HUDEP-2 (cell line): ENCODE data around the gene CAPZB.

Experiments used
- DNase-seq, 76 experiments: peaks; one replicate each; lab custom pipeline; 2025; ENCODE audit not compliant: unreplicated experiment in 76 of 76; lab: John Stamatoyannopoulos, UW

The CAPZB gene

DNA sequence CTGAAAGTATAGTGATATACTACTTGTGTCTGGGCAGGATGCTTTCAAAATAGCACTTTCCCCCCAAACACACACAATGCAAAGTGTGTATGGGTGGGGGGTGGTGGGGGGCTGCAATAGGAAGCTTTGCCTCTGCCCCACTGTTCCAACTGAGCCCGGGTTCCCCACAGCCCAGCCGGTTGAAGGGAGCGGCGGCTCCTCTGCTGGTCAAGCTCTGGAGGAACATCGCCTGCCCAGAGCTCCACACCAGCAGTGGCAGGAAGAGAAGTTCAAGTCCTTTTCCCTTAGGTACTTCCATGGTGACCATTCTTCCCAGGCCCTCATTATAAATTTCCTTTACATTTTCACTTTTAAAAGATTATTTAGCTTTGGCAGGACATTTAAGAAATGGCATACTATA, 74.9 kb downstream of the CAPZB start:
- no peak for DNase-seq

DNA sequence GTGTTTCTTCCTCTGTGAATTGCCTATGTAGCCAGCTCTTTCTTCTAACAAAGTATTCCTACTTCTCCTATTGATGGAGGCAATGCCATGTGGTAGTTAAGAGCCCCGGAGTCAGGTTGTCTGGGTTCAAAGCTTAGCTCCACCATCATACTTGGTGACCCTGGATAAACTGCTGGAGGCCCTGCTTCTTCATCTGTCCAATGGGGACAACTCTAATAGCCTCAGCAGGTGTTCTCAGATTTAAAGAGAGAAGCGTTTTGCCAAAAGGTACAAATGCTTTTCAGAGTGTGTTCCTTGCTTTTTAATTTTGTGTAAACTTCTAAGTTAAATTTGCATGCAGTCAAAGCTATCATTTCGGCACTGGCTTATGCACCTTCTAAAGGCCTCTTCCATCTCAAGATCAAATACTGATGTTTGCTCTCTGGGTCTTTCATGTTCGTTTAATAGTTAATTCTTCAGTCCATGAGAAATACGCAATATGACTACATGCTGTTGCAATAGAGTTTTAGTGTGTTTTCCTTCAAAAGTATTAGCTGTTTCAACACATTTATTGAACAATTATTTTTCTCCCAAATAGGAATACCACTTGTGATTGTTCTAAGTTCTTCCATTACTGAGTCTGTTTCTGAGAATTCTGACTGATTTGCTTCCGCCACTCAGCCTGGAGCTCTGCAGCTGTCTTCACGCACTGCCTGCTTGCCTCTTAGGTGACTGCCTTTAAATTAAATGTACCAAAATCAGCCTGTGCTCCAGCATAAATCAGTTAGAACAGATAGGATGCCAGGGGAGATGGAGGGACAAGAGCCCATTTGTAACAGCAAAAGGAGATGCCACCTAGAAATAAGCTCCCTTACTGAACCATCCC, 75.6 kb downstream of the CAPZB start:
- no peak for DNase-seq

DNA sequence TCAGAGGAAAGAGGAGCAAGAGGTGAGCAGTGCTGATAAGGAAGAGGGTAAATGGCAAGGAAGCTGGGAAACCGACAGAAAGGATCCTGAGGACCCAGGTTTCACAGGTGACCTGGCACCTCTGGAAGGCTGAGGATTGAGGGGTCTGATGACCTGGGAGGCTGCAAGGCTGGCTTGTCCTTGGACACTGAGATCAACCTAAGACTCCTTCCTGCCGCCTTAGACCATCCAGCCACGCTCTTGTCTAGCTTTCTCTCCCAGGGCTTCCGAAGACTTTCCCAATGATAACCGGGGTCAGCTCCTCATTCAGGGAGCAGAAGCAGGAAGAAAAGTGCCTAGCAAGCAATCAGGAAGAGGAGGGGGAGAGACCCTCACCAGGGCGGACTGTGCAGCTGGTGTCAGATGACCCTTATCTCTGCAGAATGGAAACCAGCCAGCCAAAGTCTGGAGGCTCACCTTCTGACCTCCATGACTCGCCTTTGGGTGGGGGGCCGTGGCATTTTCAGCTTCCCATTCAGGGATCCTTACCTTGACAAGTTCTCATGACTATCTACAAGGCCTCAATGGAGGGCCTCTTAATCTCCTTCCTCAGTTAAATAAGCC, 77.7 kb downstream of the CAPZB start:
- DNase-seq, result no peak

DNA sequence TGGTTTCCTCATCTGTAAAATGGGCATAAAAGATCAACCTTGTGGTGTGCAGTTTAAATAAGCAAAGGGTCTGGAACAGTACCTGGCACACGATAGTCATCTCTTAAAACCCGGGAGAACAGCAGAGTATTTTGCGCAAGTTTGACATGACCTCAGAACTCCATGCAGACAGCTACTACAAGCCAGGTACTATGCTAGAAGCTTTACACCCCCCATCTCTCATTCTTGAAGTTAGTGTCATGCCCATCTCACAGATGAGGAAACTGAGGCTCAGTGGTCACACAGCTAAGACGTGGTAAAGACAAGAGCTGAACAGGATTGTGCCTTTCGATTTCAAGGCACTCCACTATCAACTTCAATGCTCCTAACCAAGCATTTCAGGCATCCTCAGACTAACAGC, 78.7 kb downstream of the CAPZB start:
- no peak for DNase-seq

DNA sequence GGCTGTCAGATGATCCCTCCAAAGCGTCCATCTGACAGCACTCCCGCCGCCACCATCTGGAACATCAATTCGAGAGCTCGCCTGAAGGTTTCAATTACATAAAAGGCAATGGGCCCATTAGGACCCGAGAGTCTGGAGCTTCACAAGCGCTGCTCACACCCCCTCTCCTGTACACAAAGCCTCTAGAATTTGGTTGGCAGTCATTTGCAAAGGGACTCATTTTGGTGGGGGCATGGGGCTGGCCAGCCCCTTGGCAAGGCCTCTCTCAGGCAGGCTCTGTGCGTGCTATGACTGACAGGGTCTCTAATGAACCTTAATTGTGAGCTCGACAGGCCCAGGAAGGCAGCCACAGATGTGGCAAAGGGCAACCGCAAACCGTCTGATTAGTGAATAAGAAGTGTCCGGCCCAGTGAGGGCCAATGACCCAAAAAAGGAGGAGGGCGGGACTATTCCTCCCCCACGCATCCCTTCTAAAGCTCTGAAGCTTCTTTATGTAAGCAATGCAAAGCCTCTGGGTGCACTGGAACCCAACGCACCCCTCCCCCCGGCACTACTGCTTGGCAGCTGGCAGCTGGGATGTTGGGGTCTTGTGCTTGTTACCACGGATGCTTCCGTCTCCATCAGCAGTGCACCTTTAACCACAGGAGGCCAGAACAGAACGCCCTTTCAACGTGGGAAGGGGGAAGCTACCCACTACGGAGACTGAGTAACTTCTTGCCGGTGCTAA, 79.4 kb downstream of the CAPZB start:
- DNase-seq, result no peak

DNA sequence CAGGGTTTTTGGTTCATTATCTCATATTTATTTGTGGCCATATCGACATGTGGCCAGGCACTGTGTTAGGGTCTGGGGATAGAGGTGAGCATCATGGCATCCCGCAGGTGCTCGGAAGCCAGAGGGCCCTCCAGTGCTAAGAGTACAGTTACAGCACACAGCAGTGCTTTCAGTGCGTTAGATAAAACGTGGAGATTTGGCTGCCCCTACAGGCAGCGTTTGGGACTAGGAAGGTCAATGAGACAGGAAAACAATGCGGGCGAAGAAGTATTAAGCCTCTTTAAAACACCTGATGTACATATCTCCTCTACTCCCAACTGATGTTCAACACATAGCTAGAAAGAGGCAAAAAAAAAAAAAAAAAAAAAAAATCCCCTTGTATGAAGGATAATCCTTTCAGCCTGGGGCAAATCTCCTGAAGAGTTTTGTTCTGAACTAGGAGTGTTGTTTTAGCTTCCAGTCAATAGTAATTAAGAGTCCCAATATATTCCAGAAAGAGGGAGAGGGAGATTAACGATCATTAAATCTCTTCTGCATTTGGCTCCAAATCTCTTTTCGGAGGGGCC, 80.1 kb downstream of the CAPZB start:
- DNase-seq, result no peak

DNA sequence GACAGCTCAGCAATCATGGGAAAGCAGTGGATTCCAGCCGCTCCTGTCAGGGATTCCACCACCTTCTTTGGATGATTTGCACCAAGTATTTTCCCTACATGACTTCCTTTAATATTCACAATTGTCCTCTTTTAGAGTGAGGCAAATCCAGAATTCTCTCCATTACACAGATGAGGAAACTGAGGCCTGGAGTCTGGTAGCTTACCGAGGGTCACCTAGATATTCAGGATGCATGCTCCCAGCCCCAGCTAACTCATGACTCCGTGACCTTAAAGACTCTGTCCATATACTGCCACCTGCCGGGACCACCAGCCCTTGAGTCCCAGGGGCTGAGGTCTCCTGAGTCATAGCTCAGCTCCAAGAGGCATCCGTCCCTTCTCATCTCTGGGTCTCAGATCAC, 80.6 kb downstream of the CAPZB start:
- no peak for DNase-seq

DNA sequence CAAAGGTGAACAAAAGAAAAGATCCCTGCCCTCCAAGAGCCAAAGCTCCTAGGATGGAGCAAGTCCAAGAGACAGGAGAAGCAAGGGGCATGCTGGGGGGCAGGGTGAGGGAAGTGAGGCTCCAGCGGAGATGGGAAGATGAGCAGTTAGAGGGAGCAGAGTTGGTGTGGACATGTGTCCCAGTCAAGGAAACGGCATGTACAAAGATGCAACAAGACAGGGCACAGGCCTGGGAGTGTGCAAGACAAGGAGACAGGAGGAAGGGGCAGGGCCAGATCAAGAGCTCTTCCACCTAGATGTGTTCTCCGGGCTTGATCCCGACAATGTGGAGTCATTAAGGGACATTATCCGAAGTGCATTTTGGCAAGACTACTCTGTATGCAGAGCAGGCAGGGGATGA, 82.1 kb downstream of the CAPZB start:
- DNase-seq, result no peak

DNA sequence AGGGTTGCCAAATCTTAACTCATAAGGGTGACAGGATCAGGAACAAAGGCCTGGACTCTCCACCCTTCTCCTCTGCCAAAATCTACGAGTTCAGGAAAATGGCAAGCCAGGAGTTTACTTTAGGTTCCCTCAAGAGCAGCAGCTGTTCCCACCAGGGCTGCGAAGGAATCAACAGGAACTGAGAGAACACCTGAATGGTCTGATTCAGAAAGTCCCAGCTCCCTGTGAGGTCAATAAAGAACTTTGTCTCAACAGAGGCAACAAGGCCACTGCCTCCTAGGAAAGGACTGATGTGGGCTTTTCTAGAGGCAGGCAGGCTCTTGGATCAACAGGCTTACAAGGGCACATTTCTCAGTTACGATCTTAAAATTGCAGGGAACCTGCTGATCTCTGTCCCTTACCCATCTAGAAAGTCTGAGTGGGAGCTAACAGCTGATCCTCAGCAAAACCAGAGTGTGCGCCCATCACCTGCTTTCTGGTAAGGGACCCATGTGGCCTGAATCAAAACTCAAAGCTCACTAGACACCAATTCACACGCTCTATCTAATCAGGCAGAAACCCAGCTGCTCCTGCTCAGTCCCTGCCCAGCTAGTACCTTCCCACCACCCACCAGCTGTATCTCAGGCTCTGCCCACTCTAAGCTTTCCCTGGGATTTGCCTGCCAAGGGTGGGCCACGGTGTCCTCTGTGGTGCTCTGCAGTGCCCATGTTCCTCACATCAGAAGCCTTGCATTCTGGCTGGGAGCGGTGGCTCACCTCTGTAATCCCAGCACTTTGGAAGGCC, 83.1 kb downstream of the CAPZB start:
- no peak for DNase-seq

DNA sequence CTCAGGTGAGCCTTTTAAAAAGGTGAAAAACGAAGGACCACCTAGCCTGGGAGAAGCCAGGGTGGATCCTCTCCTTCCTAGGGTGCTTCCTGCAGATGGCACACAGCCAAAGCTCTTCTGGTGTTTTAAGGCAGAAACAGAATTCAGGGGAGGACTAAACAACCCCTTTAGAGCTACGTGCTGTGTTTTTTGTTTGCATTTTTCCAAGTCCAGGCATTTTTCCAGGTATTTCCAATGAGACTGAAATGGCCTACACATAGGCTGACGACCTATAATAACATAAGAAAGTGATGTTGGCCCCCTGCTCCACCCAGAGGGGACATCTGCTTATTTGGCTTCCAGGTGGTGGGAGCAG, 83.8 kb downstream of the CAPZB start:
- no peak for DNase-seq

DNA sequence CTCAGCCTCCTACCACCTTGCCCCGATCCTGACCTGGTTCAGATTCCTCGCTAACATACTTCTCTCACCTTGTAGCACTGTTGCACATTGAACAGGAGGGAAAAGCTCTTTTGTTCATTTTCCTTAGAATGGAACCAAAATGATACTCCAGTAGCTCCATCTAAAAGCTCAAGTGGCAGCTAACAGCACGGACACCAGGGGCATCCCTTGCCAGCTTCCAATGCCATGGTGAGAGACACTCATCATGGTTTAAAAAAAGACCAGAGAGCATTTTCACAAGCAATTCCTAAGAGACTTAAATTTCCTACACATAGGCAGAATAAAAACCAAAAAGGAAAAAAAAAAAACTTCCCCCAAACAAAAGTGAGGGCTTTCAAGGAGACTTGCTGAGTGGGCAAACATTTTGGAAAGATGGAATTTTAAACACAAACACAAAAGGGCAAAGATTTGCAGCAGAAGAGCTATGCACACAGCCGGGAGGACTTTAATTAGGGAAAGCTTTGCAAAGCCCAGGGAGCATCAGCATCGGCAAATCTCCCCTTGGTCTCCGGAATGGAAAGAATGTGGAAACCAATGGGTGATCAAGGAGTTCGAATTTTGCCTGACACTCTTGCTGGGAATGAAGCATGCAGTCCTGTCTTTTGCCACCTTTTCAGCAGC, 84.3 kb downstream of the CAPZB start:
- DNase-seq, result no peak

DNA sequence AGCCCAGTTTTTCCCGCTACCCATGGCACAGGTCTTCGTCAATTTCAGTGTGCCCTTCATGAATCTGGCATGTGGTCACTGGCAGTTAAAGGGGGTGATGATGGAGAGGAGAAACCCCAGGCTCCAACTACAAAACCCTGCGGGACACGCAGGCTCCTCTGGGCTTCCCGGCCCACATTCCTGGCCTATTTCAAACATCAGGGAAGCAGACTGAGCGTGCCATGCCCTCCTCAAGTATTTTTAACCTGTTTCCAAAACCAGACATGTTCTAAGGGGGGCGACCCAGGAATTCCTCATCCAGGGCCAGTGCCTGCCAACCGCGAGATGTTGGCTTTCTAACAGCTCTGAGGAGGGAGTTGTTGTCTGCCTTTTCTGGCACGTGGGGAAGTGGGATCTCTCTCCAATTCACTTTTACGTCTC, 85.1 kb downstream of the CAPZB start:
- no peak for DNase-seq

DNA sequence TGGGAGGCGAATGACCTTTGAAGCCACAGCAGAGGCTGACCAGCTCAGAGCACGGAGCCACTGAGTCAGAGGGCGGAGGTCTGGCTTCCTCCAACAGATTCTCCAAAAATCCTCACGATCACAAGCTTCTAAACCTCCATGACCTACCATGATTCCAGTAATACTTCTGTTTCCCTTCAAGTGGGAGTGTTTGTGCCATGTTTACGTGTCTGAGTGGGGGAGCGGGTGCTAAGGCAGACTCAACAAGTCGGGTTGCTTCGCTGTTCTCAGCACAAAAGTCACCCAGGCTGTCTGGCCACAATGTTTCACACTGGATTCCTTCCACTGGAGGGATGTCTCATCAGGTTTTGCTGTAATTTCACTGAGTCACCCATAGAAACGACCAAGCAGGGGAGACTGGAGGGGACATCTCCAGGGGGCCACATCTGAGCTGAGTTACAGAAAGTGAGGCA, 87.0 kb downstream of the CAPZB start:
- no peak for DNase-seq

DNA sequence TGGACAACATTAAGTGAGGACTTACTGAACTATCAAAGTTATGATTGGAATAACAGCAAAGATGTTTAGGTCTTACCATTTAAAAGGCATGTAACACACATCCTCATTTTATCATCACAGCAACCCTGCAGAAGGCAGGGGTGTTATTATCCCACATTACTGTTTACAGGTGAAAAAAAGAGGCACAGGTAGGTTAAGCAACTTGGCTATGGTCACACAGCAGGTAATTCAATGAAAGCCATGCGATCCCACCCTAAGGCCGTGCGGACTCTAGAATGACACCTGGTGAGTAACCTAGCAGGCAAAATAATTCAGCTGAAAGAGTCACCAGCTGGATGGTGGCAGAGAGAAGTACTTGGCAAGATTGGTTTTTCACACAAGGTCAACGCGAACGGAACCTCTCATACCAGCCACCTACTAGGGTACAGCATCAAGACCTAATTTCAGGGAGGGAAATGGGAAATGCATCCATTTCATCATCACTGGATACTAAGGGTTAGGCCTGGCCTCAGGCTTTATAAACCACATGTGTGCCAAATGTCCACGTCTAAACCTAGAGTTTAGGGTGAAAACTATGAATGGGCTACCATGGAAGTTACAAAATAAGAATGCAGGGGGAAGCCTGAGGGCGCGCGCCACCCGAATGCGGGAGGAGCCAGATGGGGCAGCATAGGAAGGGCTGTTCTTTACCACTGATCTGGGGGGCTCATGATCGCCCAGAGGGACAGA, 88.0 kb downstream of the CAPZB start:
- DNase-seq, result no peak

DNA sequence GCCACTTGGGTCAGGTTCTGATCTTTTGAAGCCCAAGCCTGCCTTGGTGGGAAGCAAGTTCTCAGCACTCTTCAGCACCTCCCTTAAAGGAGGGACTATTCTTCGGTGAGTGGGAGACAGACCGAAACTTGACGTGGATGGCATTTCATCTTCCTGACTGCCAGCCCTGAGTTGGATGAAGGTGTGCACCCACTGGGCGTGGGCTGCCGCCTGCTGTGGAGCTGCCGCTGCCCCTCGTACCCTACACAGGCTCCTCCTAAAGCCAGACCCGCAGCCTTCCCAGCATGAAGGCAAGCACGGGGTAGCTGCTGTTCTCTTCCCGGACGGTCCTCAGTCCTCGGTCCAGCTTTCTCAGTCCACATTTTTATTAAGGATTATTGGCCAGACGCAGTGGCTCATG, 89.1 kb downstream of the CAPZB start:
- DNase-seq, result no peak

DNA sequence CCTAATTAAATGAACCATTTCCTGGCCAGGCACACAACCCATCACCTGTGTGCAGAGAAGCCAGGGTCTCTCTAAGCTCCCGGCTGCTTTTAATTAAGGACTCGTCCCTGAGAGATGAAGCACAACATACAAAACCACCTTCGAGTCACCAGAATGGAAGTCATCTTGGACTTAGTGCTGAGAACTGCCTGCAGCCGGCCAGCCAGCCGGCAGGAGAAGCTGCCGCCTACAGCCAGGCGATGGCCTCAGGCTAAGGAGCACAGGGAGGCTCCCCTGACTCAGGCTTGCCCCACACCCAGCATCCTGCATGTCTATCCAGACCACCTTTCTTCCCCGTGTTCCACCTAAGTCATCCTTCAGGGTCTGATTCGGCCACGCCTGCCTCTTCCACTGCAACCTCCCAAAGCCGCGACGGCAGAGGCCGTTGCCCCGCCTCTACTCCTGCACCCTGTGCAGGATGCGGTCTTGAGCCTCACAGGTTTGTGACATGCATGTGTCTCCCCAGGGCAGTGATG, 89.6 kb downstream of the CAPZB start:
- no peak for DNase-seq

DNA sequence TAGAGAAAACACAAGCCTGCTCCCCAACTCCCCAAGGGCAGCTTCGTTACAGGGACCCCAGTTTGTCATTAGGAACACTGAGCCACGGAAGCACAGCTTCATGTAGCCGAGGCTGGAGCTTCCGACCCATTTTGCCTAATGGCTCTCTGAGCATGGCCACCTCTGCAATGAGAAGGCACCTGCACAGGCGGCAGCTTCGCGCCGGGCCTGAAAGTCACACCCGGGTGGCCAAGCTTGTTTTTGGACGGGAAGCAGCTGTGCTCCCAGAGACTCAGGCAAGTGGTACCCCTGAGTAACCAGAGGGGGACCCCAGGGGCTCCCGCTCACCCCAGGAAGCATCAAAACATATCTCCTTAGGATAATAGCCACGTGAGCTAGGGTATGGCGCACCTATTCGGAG, 92.3 kb downstream of the CAPZB start:
- no peak for DNase-seq

DNA sequence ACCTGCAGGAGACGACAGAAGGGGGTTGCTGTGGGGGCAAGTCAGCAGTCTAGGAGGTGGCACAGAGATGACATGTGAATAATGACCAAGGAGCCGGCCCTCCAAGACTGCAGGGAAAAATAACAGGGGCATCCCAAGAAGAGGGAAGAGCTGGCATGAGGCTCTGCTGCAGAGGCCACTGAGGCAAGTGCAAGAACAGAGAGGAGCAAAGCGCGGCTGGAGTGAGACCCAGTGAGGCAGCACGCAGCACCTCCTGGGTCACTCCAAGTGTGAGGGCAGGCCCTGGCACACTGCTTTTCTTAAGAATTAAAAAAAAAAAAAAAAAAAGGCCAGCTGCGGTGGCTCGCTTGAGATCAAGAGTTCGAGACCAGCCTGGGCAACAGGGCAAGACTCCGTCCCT, 93.1 kb downstream of the CAPZB start:
- no peak for DNase-seq

DNA sequence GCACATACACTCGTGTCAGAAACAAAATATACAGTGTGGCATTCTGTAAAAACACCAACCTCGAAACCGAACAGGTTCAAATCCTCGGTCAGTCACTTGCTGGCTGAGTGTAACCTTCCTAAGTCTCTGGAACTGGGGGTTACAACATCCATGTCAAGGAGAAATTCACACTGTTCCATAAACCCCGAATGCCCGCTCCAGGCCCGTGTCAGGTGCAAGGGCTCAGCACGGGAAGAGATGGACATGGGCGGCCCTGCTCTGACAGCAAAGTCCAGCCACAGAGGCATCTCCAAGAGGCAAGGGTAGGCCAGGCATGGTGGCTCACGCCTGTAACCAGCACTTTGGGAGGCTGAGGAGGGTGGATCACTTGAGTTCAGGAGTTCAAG, 93.8 kb downstream of the CAPZB start:
- DNase-seq, result peak in 1 of 76 experiments; percentile 10
